Prostate gland (tissue), 2 donors: Measurements from ENCODE around the gene ARHGEF39. TPM values are rescaled to one million over a fixed set of nuclear protein-coding genes. Genes with fewer than 3 reads are reported as not detected.

Experiments used
- DNase-seq: peaks from one replicate; pipeline ENCODE4 v3.0.0-alpha.2; 2019; ENCODE audit warnings: low spot score
- H3K27ac ChIP-seq, 2 donors: fragments of 200-600 bp; sonication (generic); 2 replicates each; pipeline ENCODE4 v1.5.1; 2017 to 2019
- H3K27me3 ChIP-seq: fragments of 200-600 bp; sonication (generic); replicated peaks from 2 replicates; pipeline ENCODE4 v1.5.1; 2019; ENCODE audit not compliant: insufficient read depth
- H3K36me3 ChIP-seq, 2 donors: fragments of 200-600 bp; sonication (generic); 1 replicate in 1 of 2; 2 replicates in 1 of 2; pipeline versions ENCODE4 v1.5.1 to v1.8.1; 2017 to 2019
- H3K4me1 ChIP-seq: fragments of 200-600 bp; sonication (generic); replicated peaks from 2 replicates; pipeline ENCODE4 v1.5.1; 2019
- H3K4me3 ChIP-seq, 2 donors: fragments of 200-600 bp; sonication (generic); 2 replicates each; pipeline ENCODE4 v1.5.1; 2017 to 2019
- H3K9me3 ChIP-seq: fragments of 200-600 bp; sonication (generic); 2 replicates; pipeline ENCODE4 v1.5.1; 2017
- CTCF ChIP-seq, 4 experiments: fragments of 200-600 bp in 2 of 4; fragments of 450-650 bp in 2 of 4; sonication (generic) in 2 of 4; IDR thresholded peaks; 1 replicate in 3 of 4; 2 replicates in 1 of 4; pipeline ENCODE4 v1.5.1; 2016 to 2019; ENCODE audit warnings: antibody characterized with exemption in 4 of 4, mild to moderate bottlenecking in 2 of 4, moderate library complexity in 2 of 4
- POLR2A ChIP-seq: fragments of 450-650 bp; IDR thresholded peaks from one replicate; pipeline ENCODE4 v1.6.1; 2016; ENCODE audit warnings: antibody characterized with exemption, mild to moderate bottlenecking
- POLR2AphosphoS5 ChIP-seq: sonication (generic); formaldehyde crosslinking; IDR thresholded peaks from one replicate; pipeline ENCODE4 v1.6.1; 2017; ENCODE audit warnings: antibody characterized with exemption
- WGBS: methylation state at CpG from one replicate; pipeline ENCODE4 v1.1.5; 2018; 5-methylcytosine and 5-hydroxymethylcytosine counted together
- intact Hi-C: fragments of 100-400 bp; cut with DNase I; formaldehyde crosslinking; loops from one replicate; pipeline ENCODE4 v1.14.2; 2022
- total RNA-seq, 2 donors: library from RNA; depleted of rRNA; stranded (reverse); fragments of >200 nt; gene quantifications; one replicate each; pipeline ENCODE4 v1.1.0, GENCODE V29; 2016

The ARHGEF39 gene
- total RNA-seq, 2 donors from 2014 or later: 1.1 to 1.8 TPM

- peak overlapping the region; percentile 85 to 93 for H3K27ac ChIP-seq
- no peaks in the 10 kb centered on the region for H3K4me1 ChIP-seq
- no peaks in the 10 kb centered on the region for H3K27me3 ChIP-seq
- TF ChIP-seq POLR2AphosphoS5: no peak
- TF ChIP-seq CTCF (IDR thresholded peaks at IDR 0.05): no peak
- TF ChIP-seq POLR2A: no peak
- DNase-seq: no peak
- no peaks in the 10 kb centered on the region for H3K9me3 ChIP-seq
- peak overlapping the region; percentile 84 to 91 for H3K4me3 ChIP-seq
- WGBS: 7% methylated on average over 2 of the region's 2 CpGs
- intact Hi-C loops: loop anchor here (5.0 kb wide), 1 partner anchor 73 kb away; the partner anchor contains the start of genes CREB3 and TLN1
- no peaks in the 10 kb centered on the region for H3K36me3 ChIP-seq
Observed at GRCh38 chr9:35658968-35659220, 6.1 kb downstream of the ARHGEF39 start.

GRCh38 chr9:35658137-35658967 lies 6.6 kb downstream of the ARHGEF39 start, which contains the start of gene CCDC107:
TSS of gene CCDC107 (plus strand) at chr9:35658292. CDS start at chr9:35658380, 88 bp downstream.
- under 1% methylated on average over 50 of the region's 67 CpGs for WGBS
- peak within 1 kb of the TSS; percentile 84 to 91 for H3K4me3 ChIP-seq

GRCh38 chr9:35657546-35658136 lies 7.4 kb downstream of the ARHGEF39 start, which contains the start of gene RMRP:
TSS of gene RMRP (minus strand) at chr9:35658019.
- no peaks in the 10 kb centered on the region for H3K27me3 ChIP-seq
- intact Hi-C loops: loop anchor here (5.0 kb wide), 1 partner anchor 75 kb away; the partner anchor contains the start of genes CREB3 and TLN1
- peak in 3 of 4 experiments; percentile 15 to 60 (median 47) for TF ChIP-seq CTCF (IDR thresholded peaks at IDR 0.05)
- peak; percentile 97 for TF ChIP-seq POLR2AphosphoS5
- TF ChIP-seq POLR2A: peak; percentile 68
- no peaks in the 10 kb centered on the region for H3K4me1 ChIP-seq
- H3K4me3 ChIP-seq: peak within 1 kb of the TSS; percentile 84 to 91
- peak; percentile 95 for DNase-seq
- no peaks in the 10 kb centered on the region for H3K36me3 ChIP-seq
- H3K27ac ChIP-seq: peak within 1 kb of the TSS; percentile 85 to 93
- no peaks in the 10 kb centered on the region for H3K9me3 ChIP-seq
- under 1% methylated on average over 42 of the region's 42 CpGs for WGBS

More at GRCh38 chr9:35658137-35658967, 6.6 kb downstream of the ARHGEF39 start, which contains the start of gene CCDC107:
- intact Hi-C loops: loop anchor here (5.0 kb wide), 1 partner anchor 74 kb away; the partner anchor contains the start of genes CREB3 and TLN1
- TF ChIP-seq CTCF (IDR thresholded peaks at IDR 0.05): peak; percentile 27 to 66 (median 57)
- TF ChIP-seq POLR2AphosphoS5: no peak
- TF ChIP-seq POLR2A: peak; percentile 89
- Histone ChIP-seq H3K9me3 (no peaks in the 10 kb centered on the region), H3K36me3 (no peaks in the 10 kb centered on the region), H3K27me3 (no peaks in the 10 kb centered on the region), H3K4me1 (no peaks in the 10 kb centered on the region), H3K27ac (peak within 1 kb of the TSS; percentile 85 to 93)
- DNase-seq: peak; percentile 79

GRCh38 chr9:35656831-35657545 lies 8.0 kb downstream of the ARHGEF39 start:
- H3K36me3 ChIP-seq: no peaks in the 10 kb centered on the region
- peak overlapping the region; percentile 84 to 91 for H3K4me3 ChIP-seq
- no peaks in the 10 kb centered on the region for H3K27me3 ChIP-seq
- peak overlapping the region; percentile 85 to 93 for H3K27ac ChIP-seq
- intact Hi-C loops: loop anchor here (5.0 kb wide), 1 partner anchor 75 kb away; the partner anchor contains the start of genes CREB3 and TLN1
- no peaks in the 10 kb centered on the region for H3K4me1 ChIP-seq
- H3K9me3 ChIP-seq: no peaks in the 10 kb centered on the region
- no peak for TF ChIP-seq POLR2A
- TF ChIP-seq POLR2AphosphoS5: no peak
- no peak for TF ChIP-seq CTCF (IDR thresholded peaks at IDR 0.05)
- no peak for DNase-seq
- WGBS: 23% methylated on average over 25 of the region's 25 CpGs
